ENCODE results near the gene GNG13.
"Not testable (repeated sequence)": the region's sequence is repeated elsewhere in the genome, so short reads cannot be mapped to it uniquely, and the experiment has no call there.

GNG13 gene

DNA sequence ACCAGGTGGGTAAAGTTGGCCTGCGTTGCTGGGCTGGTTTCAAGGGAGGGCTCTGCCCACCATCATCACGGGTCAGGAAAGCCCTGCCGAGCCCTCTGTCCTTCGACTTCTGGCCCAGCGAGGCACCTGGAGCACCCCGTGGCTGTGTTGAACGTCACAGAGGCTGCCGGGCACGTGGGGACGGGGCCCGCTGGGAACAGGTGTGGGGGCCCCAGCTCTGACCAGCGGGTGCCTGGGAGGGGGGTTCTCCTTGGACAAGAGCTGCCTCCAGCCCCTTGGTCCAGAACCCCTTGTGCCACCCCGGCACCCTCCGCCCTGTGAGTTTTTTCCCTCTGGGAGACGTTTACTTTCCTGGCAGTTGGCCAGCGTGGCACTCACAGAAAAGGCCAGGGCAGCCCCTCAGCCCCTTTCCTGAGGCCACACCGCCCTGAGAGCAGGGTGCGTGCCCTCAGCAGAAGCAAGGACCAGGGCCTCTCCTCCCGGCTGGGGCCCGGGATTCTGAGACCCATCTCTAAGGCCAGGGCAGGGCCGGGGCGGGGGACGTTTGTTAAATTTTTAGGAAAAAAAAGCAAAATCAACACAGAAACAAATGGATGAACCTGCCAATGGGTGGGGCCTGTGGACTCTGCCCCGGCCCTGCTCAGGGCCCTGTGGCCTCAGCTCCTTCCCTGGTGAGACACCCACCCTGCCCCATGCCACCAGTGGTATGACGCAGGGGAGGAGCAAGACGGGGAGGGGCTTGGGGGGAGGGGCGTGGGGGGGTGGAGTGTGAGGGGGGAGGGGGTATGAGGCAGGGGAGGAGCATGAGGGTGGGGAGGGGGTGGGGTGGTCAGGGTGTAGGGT lies 31.3 kb upstream of the GNG13 start:
- DNase-seq: no peak

DNA sequence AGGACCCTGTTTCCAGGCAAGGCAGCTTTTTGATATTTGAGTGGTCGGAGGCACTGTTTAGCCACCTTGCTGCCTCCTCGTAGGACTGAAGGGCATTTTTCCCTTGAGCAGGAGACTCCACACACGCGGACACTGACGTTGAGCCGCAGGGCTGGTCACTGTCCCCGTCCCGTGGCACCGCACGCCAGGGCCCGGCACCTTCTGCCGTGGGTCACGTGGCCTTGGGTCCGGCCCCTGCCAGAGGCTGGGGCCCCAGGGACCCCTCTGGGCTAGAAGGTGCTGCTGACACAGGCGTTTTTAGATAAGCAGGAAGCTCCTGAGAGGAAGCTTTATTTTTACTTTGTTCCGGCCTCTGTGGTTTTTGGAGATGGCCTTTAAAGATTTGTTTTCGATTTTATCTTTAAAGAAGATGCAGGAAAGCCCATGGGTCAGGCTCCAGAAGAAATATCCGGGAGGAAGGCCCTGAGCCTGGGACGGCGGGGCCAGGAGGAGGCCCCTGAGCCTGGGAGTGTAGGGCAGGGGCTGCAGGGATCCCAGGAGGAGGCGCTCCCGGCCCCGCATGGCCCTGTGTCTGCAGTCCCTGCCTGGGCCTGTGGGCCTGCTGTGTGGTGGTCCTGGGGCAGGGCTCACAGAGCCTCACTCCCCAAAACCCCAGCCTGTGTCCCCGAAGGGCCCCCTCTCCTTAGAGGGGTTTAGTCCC lies 30.5 kb upstream of the GNG13 start:
- DNase-seq: no peak

DNA sequence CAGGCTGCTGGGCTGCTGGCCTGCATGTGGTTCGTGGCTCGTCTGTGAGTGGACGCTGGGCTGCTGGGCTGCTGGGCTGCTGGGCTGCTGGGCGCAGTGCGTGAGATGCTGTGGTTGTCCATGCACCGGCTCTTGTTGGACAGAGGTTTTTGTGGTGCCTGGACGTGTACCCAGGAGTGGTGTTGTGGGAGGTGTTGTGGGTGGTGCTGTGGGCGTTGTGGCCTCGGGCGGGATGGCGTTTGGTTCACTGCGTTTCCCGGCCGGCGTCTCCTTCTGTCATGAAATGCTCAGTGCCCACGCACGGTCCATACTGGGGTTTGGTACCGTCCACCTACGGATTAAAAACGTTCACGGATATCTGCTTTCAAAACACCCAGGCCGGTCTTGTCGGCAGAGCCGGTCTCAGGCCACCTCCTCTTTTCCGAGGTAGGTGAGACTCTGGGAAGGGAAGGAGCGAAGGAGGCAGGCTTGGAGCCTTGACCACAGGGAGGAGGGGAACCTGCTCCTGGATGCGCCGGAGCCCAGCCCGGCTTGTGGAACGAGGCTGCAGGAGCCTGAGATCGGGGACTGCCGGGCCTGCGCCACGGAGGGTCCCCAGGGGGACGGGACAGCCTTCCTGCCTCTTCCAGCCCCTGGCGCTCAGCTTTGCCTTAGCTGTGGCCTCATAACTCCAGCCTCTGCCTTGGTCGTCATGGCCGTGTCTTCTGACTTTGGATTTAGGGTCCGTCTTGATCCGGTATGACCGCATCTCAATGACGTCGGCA lies 29.8 kb upstream of the GNG13 start:
- no peak for DNase-seq

DNA sequence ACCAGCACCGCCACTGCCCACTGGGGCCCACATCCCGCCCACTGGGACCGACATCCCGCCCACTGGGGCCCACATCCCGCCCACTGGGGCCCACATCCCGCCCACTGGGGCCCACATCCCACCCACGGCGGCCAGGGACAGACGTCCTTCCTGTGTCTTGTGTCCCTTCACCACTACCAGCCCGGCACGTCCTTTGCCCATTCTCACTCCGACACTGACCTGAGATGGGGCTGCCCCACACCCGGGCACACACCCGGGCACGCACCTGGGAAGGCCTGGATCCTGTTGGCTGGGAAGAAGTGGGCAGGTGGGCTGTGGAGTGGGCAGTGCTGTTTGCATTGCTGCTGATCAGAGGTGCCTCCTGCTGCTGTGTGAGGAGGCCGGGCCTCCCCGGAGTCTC lies 28.4 kb upstream of the GNG13 start:
- DNase-seq: no peak

DNA sequence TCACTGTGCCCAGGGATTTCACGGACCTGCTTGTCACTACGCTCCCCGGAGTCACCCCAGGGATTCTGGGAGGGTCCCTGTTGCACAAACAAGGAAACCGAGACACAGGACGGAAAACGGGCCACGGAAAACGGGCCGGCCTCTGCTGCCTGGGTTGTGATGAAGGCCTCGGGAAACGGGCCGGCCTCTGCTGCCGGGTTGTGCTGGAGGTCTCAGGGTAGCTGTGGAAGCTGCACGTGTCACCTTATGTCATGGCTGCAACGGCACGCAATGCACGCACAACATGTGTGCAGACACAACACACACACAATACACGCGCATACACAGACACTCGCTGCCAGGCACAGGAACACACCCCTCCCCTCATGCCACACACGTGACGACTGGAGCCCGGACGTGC lies 27.0 kb upstream of the GNG13 start:
- DNase-seq: no peak

DNA sequence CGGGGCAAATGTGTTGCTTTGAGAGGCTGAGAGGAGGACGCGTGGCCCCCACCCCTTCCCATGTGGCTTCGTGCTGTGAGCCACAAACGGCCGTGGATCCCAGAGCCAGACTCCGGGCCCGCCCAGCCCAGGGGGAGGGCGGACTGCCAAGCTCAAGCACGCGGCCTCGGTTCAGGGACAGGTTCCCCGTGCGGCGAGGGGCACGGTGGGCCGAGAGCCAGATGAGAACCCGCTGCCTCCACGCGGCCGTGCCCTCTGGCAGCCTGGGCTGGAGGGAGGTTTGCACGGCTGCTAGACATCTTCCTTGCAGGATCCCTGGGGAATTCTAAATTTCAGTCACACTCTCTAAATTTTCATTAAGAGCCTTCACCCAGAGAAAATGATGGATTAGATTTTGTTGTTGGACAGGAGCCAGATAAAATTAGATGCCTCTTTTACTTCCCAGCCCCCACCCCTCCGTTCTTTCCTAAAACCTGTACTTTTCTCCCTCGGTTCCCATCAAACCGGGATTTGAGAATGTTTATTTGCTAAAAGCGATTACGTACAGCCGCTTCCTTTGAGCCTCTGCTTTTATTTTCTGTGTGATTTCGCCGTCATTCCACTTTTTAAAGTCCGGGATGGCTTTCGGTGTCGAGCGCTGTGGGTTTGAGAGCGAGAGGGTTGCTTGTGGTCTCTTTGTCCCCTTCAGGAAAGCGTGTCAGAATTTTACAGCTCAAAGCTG lies 25.0 kb upstream of the GNG13 start:
- no peak for DNase-seq

DNA sequence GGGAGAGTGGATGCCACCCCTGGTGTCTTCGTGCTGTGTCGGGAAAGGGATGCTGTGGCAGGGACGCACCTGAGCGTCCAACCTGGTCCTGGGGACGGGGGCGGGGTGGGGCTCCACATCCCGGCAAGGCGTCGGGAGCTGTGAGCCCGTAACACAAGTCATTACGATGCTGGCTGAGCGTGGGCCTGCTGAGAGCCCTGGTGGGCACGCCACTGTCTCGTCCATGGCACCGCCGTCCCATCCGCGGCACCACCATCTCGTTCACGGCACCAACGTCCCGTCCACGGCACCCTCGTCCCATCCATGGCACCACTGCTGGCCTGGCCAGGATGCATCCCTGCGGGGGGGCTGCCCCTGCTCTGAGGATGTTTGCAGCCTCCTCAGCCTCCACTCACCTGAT lies 24.1 kb upstream of the GNG13 start:
- no peak for DNase-seq

DNA sequence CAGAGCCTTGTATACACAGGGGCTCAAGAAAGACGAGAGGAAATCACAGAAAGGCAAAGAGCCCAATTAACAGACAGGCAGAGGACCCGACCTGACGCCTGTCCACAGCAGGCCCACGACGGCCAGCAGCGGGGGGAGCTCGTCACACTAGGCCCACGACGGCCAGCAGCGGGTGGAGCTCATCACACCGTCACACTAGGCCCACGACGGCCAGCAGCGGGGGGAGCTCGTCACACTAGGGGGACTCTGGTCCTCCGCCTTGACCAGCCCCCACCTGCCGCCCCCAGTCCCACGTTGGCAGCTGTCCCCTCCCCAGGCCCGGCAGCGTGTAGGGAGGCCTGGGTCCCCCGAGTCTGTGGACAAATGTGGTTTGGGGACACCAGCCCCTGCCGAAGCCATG lies 23.7 kb upstream of the GNG13 start:
- no peak for DNase-seq

DNA sequence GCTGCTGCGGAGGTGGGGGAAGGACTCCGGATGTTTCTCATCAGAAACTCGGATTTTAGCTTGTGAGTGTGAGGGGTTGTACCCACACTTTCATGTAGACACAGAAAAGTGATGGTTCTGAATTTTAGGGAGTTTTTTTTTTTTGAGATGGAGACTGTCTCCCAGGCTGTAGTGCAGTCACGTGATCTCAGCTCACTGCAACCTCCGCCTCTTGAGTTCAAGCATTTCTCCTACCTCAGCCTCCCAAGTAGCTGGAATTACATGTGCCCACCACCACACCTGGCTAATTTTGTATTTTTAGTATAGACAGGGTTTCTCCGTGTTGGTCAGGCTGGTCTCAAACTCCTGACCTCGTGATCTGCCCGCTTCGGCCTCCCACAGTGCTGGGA lies 22.4 kb upstream of the GNG13 start:
- DNase-seq: no peak

DNA sequence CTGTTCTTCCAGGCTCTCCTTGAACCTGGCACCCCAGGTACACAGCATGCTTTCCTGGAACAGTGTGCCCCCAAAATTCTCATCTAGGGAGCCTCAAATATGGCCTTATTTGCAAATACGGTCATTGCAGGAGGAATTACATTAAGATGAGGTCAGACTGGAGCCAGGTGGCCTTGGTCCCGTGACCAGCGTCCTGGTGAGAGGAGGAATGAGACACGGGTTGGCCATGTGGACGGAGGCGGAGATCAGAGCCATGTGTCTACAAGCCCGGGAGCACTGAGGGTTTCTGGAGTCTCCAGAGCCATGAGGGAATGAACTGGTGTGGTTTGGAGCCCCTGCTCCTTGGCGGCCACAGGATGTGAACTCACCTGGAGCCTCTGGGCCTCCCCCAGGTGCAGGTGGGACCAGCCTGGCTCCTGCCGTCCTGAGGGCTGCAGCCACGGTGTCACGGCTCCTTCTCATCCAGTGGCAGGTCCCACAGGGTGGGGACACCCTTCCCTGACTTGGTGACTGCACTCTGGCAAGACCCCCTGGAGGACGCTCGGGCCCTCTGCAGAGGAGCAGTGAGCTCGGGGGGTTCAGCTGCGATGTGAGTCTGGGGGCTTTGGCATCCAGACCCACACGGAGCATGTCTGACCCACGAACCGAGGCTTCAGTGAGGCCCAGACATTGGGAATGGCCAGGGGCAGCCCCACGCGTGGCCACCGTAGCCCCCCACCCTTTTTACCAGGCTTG lies 21.8 kb upstream of the GNG13 start:
- DNase-seq: no peak

DNA sequence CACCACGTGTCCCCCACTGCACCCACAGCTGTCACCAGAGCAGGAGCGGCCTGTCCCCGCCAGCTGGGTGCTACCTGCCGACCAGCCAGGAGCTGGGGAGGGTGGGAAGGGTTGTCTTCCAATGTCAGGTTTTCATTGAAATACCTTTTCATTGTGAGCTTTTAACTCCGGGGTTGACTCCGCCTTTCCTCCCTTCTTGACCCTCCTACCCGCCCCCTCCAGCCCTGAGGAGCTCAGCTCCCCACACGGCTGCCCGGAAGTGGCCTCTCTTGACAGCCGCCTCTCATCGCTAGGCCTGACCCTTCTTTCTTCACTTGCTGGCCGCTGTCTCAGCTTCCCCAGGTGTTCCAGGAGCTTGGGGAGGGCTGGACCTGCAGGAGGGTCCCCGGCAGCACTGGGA lies 21.2 kb upstream of the GNG13 start:
- no peak for DNase-seq

DNA sequence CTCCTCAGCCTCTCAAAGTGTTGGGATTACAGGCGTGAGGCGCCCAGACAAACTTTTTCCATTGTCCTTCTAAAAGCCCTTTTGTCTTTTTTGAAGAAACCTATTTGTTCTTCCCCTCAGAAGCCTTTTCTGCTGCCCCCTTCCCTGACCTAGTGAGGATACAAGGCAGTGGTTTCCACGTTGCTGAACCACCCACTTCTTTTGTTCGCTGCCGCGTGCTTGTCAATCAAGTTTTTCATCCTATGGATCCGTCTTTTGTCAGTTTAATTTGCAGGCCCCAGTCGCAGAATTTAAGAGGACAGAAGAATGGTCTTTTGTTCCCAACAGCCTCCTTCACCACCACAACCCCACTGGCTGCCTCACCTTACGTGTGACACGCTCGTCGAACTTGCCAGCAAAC lies 20.2 kb upstream of the GNG13 start:
- no peak for DNase-seq

DNA sequence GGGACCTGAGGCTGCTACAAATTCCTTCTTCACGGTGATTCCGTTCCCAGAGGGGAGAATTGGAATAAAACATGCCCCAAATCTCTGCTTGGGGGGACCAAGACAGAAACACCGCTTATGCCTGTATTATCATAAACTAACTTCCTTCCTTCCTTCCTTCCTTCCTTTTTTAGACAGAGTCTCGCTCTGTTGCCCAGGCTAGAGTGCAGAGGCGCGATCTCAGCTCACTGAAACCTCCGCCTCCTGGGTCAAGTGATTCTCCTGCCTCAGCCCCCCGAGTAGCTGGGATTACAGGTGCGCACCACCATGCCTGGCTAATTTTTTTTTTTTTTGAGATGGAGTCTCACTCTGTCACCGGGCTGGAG lies 19.5 kb upstream of the GNG13 start:
- DNase-seq: not testable (repeated sequence)

DNA sequence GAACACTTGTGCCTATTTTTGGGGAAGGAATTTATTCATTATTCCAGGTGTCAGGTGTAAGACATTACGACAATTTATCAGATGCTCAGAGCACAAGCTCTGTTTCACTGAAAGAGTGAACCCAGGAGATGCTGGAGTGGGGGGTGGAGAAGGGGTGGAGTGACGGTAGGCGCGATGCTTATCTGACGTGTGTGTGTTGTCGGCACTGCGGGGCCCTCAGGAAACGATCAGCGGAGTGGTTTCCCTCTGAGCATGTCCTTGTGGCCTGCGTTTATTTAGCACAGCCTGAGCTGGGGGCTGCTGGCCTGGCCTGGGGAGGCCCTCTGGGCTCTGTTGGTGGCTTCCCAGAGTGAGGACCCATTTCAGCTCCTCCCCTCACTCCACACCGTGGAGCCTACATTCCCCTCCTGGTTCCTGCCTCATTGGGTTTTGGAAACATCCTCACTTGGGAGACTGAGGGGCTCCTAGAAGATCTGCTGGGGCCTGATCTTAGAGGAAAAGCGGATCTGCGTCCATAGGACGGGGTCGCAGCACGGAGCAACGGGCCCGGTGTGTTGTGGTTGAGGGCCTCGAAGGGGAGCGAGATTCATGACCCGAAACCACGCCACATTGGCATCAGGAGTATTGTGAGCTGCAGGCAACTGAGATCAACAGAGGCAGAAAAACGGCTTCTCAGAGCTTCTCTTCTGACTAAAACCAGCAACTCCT lies 19.0 kb upstream of the GNG13 start:
- DNase-seq: no peak

DNA sequence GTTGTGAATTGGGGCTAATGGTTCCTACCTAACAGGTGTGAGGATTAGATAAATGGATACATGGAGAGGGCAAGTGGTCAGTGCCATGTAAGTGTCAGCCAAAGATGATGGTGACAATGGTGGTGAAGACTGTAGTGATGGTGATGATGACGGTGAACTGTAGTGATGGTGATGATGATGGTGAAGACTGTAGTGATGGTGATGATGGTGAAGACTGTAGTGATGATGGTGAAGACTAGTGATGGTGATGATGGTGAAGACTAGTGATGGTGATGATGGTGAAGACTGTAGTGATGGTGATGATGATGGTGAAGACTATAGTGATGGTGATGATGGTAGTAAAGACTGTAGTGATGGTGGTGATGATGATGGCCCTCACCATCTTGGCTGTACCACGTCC lies 18.1 kb upstream of the GNG13 start:
- no peak for DNase-seq

DNA sequence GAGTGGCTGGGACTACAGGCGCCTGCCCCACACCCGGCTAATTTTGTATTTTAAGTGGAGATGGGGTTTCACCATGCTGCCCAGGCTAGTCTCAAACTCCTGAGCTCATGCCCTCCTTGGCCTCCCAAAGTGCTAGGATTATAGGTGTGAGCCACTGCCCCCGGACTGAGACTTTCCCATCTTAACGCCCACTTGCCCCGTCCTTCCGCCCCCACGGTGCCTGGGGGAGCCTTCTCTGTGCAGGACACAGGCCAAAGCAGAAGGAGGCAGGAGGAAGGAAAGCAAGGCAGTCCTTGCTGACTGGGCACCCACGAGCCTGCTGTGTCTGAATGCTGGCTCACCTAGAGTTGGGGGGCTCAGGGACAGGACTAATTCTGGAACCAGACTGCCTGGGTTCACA lies 17.6 kb upstream of the GNG13 start:
- no peak for DNase-seq

DNA sequence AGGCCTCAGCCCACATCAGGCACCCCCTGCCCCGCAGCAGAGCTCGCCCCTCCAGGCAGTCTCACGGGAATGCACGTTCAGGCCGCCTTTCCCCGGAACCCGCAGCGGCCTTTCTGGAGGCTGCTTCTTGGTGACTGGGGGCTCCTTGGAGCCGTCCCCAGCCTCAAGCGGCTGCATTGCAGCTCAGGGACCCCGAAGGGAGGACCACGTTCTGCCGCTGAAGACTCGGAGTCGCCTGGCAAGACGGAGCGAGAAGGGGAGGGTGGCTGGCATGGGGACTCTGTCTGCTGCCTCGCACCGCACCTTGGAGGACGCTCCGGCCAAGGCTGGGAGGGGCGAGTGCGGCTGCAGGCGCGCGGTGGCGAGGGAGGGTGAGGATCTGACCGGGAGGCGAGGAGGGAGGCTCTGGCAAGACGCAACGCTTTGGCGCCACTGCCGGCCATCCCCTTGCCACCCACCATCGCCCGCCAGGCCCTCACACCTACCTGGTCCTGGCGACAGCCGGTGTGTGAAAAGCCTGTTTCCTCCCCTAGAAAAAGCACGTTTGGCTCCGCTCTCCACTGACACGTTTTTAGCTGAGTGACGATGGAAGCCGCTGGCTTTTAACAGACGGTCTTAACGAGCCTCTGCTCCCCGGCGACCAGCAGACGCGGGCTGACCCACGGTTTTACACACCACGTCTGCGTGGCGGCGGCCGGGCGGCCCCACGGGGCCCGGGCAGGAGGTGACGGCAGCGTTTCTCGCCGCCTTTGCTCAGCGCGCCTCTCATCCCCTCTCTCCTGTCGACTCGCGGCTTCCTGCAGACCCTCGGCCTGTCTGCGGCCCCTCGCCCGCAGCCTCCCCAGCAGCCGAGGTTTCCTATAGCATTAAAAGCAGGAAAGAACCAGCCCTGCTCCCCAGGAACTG lies 16.7 kb upstream of the GNG13 start:
- no peak for DNase-seq

DNA sequence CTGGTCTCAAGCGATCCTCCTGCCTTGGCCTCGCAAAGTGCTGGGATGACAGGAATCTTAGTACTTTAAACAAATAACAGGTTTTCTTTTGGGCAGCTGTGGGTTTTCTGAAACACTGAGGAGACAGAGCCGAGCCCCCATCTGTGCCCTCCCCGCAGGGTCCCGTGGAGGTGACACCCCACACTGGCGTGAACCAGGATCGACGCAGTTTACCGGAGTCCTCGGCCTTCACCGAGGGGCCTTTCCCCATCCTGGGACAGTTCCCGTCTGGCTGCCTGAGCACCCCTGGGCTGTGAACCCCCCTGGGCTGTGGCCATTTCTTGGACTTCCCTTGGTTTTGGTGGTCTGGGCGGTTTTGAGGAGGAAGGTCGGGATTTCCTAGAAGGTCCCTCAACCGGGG lies 15.3 kb upstream of the GNG13 start:
- no peak for DNase-seq

DNA sequence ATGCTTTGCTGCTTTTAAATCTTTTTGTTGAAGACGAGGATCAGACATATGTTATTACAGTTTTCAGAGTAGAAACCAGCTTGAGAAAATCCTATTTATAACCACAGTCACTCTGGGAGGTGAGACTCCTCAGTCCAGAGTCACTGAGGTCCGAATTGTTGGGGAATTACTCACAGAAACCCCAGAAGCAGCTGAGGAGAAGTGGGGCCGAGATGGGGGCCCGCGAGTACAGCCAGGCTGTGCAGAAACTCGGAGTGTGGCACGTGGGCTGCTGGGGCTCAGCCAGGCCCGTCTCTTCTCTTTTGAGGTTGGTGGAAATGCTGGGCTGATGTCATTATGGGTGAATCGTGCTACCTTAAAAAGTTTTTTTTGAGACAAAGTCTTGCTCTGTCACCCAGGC lies 14.4 kb upstream of the GNG13 start:
- no peak for DNase-seq

DNA sequence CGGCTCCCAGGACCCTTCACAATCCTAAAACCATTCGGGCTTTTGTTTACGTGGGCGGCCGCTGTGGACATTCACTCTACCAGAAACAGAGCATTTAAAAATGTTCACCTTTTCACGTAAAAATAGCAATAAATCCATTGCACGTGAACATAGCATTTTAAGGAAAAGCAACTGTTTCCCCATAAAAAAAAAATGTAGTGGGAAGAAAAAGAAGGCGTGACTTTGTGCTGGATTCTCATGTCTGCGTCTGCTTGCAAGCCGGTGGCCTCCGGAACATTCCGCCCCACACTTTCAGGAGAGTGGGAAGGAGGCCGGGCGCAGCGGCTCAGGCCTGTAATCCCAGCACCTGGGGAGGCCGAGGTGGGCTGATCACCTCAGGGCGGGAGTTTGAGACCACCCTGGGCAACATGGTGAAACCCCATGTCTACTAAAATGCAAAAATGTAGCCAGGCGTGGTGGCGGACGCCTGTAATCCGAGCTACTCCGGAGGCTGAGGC lies 13.4 kb upstream of the GNG13 start:
- no peak for DNase-seq
